ELR (cell line): Measurements from ENCODE around the gene THRA.
"Not testable (repeated sequence)": the region's sequence is repeated elsewhere in the genome, so short reads cannot be mapped to it uniquely, and the experiment has no call there.

Experiments
- DNase-seq: peaks from one replicate; pipeline ENCODE4 v3.0.0-alpha.2; 2015; ENCODE audit warnings: low read depth

Gene THRA

GRCh38 chr17:40113110-40113906 lies 50.5 kb downstream of the THRA start:
- peak; percentile 98 for DNase-seq

- peak; percentile 73 for DNase-seq
Measured at GRCh38 chr17:40113907-40114245, 51.1 kb downstream of the THRA start.

- DNase-seq = no peak
Measured at GRCh38 chr17:40115101-40115436, 52.3 kb downstream of the THRA start.

GRCh38 chr17:40121181-40122135 lies 58.7 kb downstream of the THRA start, which contains the start of gene MSL1:
TSS of gene MSL1 (plus strand) at chr17:40121971. CDS start at chr17:40122613, 642 bp downstream.
- DNase-seq = peak; percentile 83

GRCh38 chr17:40122136-40122998 lies 59.6 kb downstream of the THRA start:
- DNase-seq = peak; percentile 70

- DNase-seq = peak; percentile 61
Measured at GRCh38 chr17:40122999-40123810, 60.4 kb downstream of the THRA start.

GRCh38 chr17:40123811-40124114 lies 61.0 kb downstream of the THRA start:
- DNase-seq = no peak

GRCh38 chr17:40124279-40125141 lies 61.7 kb downstream of the THRA start:
- DNase-seq = peak; percentile 46

GRCh38 chr17:40129498-40129897 lies 66.7 kb downstream of the THRA start:
- DNase-seq = no peak

GRCh38 chr17:40130352-40131042 lies 67.7 kb downstream of the THRA start:
- no peak for DNase-seq

GRCh38 chr17:40134184-40134583 lies 71.4 kb downstream of the THRA start:
- no peak for DNase-seq

- no peak for DNase-seq
Measured at GRCh38 chr17:40135817-40136216, 73.1 kb downstream of the THRA start.

- DNase-seq = no peak
Measured at GRCh38 chr17:40139566-40140058, 76.8 kb downstream of the THRA start.

GRCh38 chr17:40143166-40143565 lies 80.4 kb downstream of the THRA start:
- not testable (repeated sequence) for DNase-seq
